ENCODE measurements around the gene ARF4. TPM values are rescaled to one million over a fixed set of nuclear protein-coding genes. Genes with fewer than 3 reads are reported as not detected.

ARF4 gene
- polyA plus RNA-seq: 135 and 159 TPM in 2 replicates

DNA sequence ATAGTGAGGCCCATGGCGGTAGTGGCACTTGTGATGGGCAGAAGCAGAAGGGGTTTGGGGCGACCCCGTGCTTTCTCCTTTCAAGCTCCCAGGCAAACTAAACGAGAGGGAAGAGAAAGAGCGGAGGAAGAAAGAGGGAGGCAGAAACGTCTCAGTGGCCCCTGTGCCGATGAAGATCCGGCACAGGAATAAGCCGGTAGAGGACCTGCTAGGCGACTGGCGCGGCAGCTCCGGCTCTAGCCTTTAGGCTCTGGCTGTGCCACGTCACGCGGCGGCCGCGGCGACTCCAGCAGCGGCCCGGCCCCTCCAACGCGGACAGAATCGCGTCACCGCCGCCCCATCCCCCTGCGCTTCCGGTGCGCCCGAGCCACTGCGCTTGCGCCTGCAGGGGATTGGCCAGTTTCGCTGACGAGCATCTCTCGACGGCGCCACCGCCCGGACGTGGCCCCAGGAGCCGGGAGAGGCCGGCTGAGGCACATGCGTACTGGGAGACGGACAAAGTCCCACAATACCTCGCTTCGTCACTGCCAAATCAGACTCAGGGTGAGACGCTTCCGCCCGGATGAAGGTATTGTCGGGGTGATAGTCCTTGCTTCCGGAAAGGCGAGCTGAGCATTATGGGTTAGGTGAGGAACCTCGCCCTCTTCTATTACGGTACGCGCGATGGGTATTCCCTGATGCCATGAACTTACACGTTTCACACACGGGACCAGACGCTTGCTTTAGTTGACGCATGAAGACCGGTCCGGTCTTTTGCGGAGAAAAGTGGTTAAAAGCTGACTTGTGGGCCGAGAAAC lies at the start of gene ARF4:
ARF4 (minus strand) TSS at position 218 of the 797 bp plus-strand sequence; CDS start at position 14, 204 bp downstream.

DNA sequence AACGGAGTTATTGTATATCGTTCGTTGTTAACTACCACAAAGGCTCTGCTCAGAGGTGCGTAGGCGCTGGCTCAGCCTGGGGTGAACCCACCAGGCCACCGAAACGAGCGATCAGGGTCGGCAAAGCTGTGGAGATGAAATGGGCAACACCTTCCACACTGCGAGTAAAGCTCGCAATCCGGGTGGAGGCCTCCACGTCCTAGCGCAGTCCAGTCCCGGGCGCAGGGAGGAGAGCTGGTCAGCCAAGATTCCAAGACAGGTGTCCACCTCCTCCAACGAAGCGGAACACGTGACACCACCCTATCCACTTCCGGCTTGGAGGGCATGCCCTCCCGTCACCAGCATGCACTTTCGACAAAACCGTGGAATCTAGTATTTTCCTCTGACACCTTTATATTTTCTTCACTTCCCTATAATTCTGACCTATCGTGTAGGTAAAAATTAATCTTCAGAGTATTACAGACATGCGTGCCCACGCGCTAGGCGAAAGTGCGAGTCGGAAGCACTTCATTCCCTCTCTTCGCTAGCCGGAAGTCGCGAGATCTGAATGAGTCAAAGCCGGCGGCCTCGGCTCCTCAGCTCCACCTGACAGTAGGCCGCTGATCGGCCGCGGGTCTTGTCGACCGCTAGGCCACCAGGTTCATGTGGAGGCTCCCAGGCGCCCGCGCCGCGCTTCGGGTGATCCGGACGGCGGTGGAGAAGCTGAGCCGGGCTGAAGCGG lies 41.2 kb downstream of the ARF4 start, which contains the start of gene PDE12:
PDE12 (plus strand) TSS at position 537 of the 721 bp plus-strand sequence; CDS start at position 643, 106 bp downstream.

DNA sequence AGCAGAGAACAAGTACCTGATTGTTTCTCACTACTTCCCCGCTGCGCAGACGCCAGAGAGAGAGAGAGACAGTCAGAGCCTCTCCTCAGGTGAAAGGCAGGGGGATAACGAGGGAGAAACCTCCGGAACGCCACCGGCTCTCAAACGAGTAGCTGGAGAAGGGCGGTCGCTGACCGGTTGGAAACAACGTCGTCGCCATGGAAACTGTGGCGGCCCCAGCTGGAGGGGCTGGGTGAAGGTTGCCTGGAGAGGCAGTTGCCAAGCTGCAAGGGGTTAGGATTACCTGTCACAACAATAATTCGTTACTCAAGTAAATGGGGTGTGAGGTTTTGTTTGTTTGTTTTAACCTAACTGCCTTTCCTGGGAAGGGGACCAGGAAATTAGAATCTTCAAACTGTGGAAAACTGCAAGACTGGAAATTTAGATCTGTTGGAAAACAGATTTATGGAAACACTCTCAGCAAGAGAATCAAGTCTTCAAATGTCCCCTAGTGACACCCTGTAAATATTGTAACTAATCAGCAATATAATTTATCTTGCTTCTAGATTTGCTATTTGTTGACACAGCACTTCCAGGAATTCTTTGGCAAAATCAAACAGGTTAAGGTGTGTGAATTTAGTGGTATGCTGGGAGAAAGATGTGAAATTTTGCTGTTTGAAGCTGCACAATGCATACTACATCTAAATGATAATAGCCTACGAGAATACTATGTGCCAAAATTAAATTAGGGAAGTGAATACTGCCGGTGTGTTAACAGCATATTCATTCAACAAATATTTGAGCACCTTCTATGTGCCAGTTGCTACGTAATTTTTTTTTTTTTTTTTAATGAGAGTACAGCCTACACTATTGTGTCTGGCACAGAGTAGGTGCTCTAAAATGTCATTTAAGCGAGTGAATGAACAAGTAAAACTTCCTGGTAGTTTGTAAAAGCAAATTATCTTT lies 52.7 kb downstream of the ARF4 start, which contains the start of gene DNAH12:
DNAH12 (minus strand) TSS at position 164 of the 945 bp plus-strand sequence. CDS start 1,474 bp downstream, outside the sequence.

Other genes with a start within 250 kb of the ARF4 start
- 0.77 TPM in 1 of 2 replicates, not detected in the other for gene DNAH12, start 53.0 kb downstream of the ARF4 start, polyA plus RNA-seq
- gene PDE12, start 41.1 kb downstream of the ARF4 start, polyA plus RNA-seq: 4.4 and 6.7 TPM in 2 replicates
- 3.2 and 6.3 TPM in 2 replicates for gene DENND6A, start 95.7 kb upstream of the ARF4 start, polyA plus RNA-seq
- 32.1 and 32.2 TPM in 2 replicates for gene SLMAP, start 159.0 kb upstream of the ARF4 start, polyA plus RNA-seq